A673 (cell line): ENCODE measurements around the gene NAA40. TPM values are rescaled to one million over a fixed set of nuclear protein-coding genes. Genes with fewer than 3 reads are reported as not detected.

ENCODE experiments used
- BruUV-seq: library from RNA; stranded (reverse); fragments of 400-500 nt; replicated peaks from 2 replicates; lab custom pipeline; 2021; lab: Mats Ljungman, UMichigan
- CTCF ChIA-PET: fragments of 300-600 bp; sonication (Branson Sonifier 250); formaldehyde crosslinking; loops from one replicate; lab custom pipeline; 2022; ENCODE audit warnings: antibody characterized with exemption; lab: Charles Lee
- POLR2A ChIA-PET: fragments of 300-600 bp; sonication (Branson Sonifier 250); formaldehyde crosslinking; loops from one replicate; lab custom pipeline; 2022; ENCODE audit warnings: antibody characterized with exemption; ENCODE audit not compliant: low non-redundant PET; lab: Charles Lee
- DNase-seq: peaks from one replicate; pipeline ENCODE4 v3.0.0-alpha.2; 2015; ENCODE audit warnings: low spot score
- H3K27ac ChIP-seq: fragments of 200-600 bp; sonication (generic); 2 replicates; pipeline ENCODE4 v1.5.1; 2016; ENCODE audit warnings: mixed run types, low read depth, mild to moderate bottlenecking, mixed read lengths, antibody characterized with exemption, low read length; ENCODE audit not compliant: poor library complexity, severe bottlenecking
- H3K27me3 ChIP-seq: fragments of 200-600 bp; sonication (generic); replicated peaks from 2 replicates; pipeline ENCODE4 v1.6.1; 2017; ENCODE audit warnings: mixed run types, low read depth, mild to moderate bottlenecking, mixed read lengths, antibody characterized with exemption, low read length; ENCODE audit not compliant: insufficient read depth, poor library complexity
- H3K36me3 ChIP-seq: fragments of 200-600 bp; sonication (generic); 2 replicates; pipeline ENCODE4 v1.6.1; 2016; ENCODE audit warnings: mixed run types, mild to moderate bottlenecking, mixed read lengths, antibody characterized with exemption, low read length; ENCODE audit not compliant: insufficient read depth, poor library complexity, severe bottlenecking
- H3K4me1 ChIP-seq: fragments of 200-600 bp; sonication (generic); 2 replicates; pipeline ENCODE4 v1.6.1; 2017; ENCODE audit warnings: mixed run types, mild to moderate bottlenecking, mixed read lengths, antibody characterized with exemption, low read length; ENCODE audit not compliant: insufficient read depth, poor library complexity, severe bottlenecking
- H3K4me3 ChIP-seq: fragments of 200-600 bp; sonication (generic); 2 replicates; pipeline ENCODE4 v1.5.1; 2016; ENCODE audit warnings: low read depth, mixed run types, mild to moderate bottlenecking, mixed read lengths, low read length; ENCODE audit not compliant: poor library complexity, severe bottlenecking
- H3K9me3 ChIP-seq: fragments of 200-600 bp; sonication (generic); 2 replicates; pipeline ENCODE4 v1.6.1; 2016; ENCODE audit warnings: mixed run types, low read depth, mild to moderate bottlenecking, mixed read lengths, antibody characterized with exemption, low read length; ENCODE audit not compliant: poor library complexity, severe bottlenecking
- CTCF ChIP-seq: fragments of 300-800, 200-600 bp; sonication (generic); conservative IDR thresholded peaks from 2 replicates; pipeline ENCODE4 v1.5.1; 2017; ENCODE audit warnings: low read depth, mild to moderate bottlenecking, antibody characterized with exemption, low read length, moderate library complexity, mixed read lengths
- EZH2 ChIP-seq: fragments of 200-600 bp; sonication (generic); IDR thresholded peaks from 2 replicates; pipeline ENCODE4 v1.6.1; 2017; ENCODE audit warnings: borderline replicate concordance, low read depth, mild to moderate bottlenecking, mixed read lengths, antibody characterized with exemption, low read length; ENCODE audit not compliant: poor library complexity, severe bottlenecking
- intact Hi-C: fragments of 100-400 bp; cut with micrococcal nuclease; formaldehyde crosslinking; loops from one replicate; pipeline ENCODE4 v1.10.0; 2022; ENCODE audit not compliant: unreplicated experiment
- total RNA-seq: library from RNA; stranded (reverse); gene quantifications from 2 replicates; pipeline ENCODE4 v1.2.3, GENCODE V29; 2021

The NAA40 gene
- total RNA-seq, 1 experiment from 2014 or later, result 44.8 TPM

- Histone ChIP-seq H3K27me3 (no peaks in the 10 kb centered on the region), H3K4me3 (no peak overlapping the region), H3K36me3 (no peaks in the 10 kb centered on the region), H3K27ac (no peak overlapping the region), H3K9me3 (no peaks in the 10 kb centered on the region), H3K4me1 (peaks cover 23% of the 10 kb centered on the region)
- ChIA-PET CTCF (no interaction called here), POLR2A (no interaction called here)
- intact Hi-C loops, result no loop called here
- BruUV-seq, result no TSS peak
- TF ChIP-seq EZH2 (no peak), CTCF (no peak)
- DNase-seq, result no peak
These were observed 18.5 kb upstream of the NAA40 start for GRCh38 chr11:63920126-63920938.

GRCh38 chr11:63920939-63921417 is 17.8 kb upstream of the NAA40 start:
- Histone ChIP-seq H3K36me3 (no peaks in the 10 kb centered on the region), H3K4me3 (no peak overlapping the region), H3K9me3 (no peaks in the 10 kb centered on the region), H3K4me1 (peaks cover 23% of the 10 kb centered on the region), H3K27me3 (no peaks in the 10 kb centered on the region), H3K27ac (no peak overlapping the region)
- CTCF ChIA-PET, result interaction anchor here (0.6 kb wide), 1 partner anchor 85 kb away, joined by 3 read pairs; no protein-coding TSS in a partner anchor
- DNase-seq, result no peak
- intact Hi-C loops, result no loop called here
- POLR2A ChIA-PET, result no interaction called here
- no peak for TF ChIP-seq EZH2
- TF ChIP-seq CTCF, result no peak
- no TSS peak for BruUV-seq

GRCh38 chr11:63922673-63923192 is 16.1 kb upstream of the NAA40 start:
- no peak for DNase-seq
- TF ChIP-seq CTCF (no peak), EZH2 (no peak)
- H3K4me1 ChIP-seq, result peaks cover 17% of the 10 kb centered on the region
- H3K36me3 ChIP-seq, result no peaks in the 10 kb centered on the region
- no peaks in the 10 kb centered on the region for H3K9me3 ChIP-seq
- BruUV-seq, result no TSS peak
- no peak overlapping the region for H3K4me3 ChIP-seq
- no peak overlapping the region for H3K27ac ChIP-seq
- intact Hi-C loops, result no loop called here
- CTCF ChIA-PET, result interaction anchor here (0.5 kb wide), 1 partner anchor 112 kb away, joined by 15 read pairs; no protein-coding TSS in a partner anchor
- H3K27me3 ChIP-seq, result no peaks in the 10 kb centered on the region
- POLR2A ChIA-PET, result no interaction called here
